GM18498 (cell line): ENCODE data around the gene MXRA7.
"Not testable (repeated sequence)": the region's sequence is repeated elsewhere in the genome, so short reads cannot be mapped to it uniquely, and the experiment has no call there.

Experiments used
- ATAC-seq: cut with Tn5 transposase; IDR thresholded peaks from one replicate; pipeline ENCODE4 v1.9.1; 2021; ENCODE audit warnings: mild to moderate bottlenecking, moderate library complexity; ENCODE audit not compliant: unreplicated experiment

Gene MXRA7

DNA sequence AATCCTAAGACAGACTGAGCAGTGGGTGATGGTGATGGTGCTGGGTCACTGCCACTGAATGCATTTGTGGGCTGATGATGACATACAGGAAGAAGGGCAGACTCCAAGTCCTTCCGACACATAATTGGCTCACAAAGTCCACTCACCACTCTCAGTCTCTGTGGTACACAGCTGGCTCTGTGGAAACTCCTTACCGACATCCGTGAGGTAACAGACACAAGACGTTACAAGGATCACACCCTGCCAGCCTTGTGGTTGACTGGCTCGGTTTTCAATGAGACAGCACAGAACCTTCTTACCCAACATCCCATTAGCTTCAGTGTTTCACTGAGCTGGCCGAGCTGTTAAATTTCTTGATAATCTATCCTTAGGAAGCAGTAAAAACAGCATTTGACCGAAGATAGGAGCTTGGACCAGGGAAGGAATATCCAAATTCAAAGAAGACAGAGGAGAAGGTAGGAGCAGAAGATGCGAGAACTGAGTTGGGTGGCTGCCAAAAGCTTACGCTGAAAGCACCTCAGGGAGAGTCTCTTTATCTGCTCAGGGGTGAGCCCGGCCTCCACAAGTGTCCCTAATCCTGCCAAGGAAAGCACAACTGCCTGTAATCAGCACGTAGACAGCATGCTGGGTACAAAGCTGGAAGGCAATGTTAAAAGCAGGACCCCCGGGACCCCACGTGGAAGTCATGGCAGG is 5.5 kb upstream of the MXRA7 start:
- no peak for ATAC-seq

- ATAC-seq, result no peak
These were observed 4.7 kb upstream of the MXRA7 start for GRCh38 chr17:76715496-76715830.

DNA sequence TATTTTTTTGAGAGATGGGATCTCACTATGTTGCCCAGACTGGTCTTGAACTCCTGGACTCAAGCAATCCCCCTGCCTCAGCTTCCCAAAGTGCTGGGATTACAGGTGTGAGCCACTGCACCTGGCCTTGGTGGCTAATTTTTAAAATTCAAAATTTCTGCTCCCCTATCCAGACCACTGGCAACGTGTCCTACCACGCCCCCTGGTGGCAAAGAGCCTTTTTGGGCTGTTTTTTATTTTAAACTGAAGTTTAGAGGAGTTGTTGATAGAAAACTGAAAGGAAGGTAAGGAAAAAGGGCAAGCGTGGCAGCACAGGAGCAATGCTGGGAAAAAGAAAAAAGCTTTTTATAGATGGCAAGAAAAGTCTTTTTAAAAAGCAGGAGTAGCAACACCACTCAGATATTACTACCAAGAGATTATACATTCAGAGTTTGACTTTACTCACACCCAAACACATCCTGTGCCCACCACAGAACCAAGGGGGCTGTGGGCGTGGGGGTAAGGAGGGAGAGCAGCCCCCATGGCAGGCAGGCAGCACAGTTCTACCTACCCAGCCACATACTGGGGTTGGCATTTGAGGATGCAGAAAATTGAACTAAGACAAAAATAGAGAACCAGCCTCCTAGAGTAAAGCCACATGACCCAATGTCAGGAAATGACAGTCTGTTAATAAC is 4.2 kb upstream of the MXRA7 start:
- no peak for ATAC-seq

DNA sequence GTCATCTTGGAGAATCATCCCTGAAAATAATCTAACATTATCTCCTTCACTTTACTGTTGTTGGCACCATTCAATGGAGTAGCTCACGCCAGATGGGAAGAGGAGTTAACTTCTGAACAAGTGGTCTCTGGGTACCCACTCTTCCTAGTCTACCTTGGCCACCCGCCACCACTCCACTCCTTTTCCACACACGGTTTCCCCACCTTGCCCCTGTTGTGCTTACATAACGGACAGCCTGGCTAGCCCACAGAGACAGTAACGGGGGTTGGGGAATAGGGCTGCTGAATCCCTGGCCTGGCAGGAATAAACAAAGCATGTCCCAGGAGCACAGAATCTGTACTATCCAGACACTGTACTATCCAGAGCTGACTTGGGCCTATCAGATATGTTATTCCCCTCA is 3.6 kb upstream of the MXRA7 start:
- ATAC-seq, result no peak

DNA sequence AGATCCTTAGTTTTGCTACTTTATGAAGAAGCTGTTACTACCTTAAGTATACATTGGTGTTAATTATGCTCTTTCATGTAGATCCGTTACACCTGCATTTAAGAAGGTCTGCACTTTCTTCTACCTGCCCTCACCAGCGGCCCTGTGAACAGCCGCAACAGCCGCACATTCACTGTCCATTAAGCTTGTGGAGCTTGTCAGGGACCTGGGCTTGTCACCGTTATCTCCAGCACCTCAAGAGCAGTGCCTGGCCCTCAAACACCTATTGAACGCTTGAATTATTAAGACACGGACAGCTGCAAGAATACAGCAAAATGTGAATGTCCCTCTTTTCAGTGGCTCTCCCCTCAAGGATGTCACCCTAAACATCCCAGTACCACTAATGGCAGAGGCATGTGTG is 3.0 kb upstream of the MXRA7 start:
- no peak for ATAC-seq

- not testable (repeated sequence) for ATAC-seq
These were observed 1.6 kb upstream of the MXRA7 start for GRCh38 chr17:76712321-76712720.

GRCh38 chr17:76709951-76710862 is 558 bp downstream of the MXRA7 start:
- peak; percentile 40 for ATAC-seq

- no peak for ATAC-seq
These were observed 1.5 kb downstream of the MXRA7 start for GRCh38 chr17:76709077-76709950.

DNA sequence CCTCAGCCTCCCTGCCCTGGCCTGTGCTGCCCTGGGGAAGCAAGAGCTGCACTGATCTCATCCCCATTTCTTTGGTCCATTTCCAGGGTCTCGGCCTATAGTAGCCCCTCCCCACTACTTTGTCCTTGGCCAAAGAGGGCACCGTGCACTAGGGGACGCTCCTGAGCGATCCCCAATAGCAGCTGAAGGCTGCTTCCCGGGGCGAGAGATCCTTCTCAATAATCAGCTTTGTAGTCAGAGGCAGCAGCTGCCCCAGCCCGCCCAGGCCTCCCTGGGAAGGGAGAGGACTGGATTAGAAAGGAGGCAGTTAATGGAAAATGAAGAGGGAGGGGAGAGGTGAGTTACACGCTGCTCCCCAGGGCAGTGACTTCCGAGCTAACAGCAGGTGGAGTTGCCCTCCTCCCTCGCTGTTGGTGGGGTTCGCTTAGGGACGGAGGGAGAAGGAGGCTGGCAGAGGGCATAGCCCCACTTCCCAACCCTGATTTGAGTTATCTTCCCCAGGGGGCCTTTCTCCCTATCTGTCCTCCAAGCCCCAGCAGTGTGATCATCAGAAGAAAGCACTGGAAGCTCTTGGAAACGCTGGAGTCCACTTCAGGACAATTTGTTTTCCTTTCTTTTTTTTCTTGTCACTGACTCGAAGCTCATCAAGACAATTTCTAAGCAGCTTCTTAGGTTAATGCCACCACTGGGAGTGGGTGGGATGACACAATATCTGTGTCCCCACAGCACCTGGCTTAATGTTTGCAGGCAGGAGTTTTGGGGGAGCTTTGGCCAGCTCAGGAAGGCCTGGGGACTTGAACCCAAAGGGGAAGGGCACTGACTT is 2.6 kb downstream of the MXRA7 start:
- ATAC-seq, result no peak

- ATAC-seq, result no peak
These were observed 3.9 kb downstream of the MXRA7 start for GRCh38 chr17:76706817-76707216.

- no peak for ATAC-seq
These were observed 6.0 kb downstream of the MXRA7 start for GRCh38 chr17:76704805-76705204.

GRCh38 chr17:76702941-76703637 is 7.7 kb downstream of the MXRA7 start:
- ATAC-seq, result no peak

DNA sequence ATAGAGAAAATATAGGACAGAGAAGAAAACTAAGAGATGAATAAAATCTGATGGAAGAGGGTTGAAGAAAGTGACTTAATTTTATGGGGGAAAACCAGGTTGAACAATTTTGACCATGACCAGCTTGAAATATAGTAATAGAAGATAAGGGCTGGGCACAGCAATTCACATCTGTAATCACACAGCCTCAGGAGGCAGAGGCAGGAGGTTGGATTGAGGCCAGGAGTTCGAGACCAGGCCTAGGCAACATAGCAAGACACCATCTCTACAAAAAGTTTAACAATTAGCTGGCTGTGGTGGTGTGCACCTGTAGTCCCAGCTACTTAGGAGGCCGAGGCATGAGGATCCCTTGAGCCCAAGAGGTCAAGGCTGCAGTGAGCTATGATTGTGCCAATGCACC is 8.7 kb downstream of the MXRA7 start:
- no peak for ATAC-seq

DNA sequence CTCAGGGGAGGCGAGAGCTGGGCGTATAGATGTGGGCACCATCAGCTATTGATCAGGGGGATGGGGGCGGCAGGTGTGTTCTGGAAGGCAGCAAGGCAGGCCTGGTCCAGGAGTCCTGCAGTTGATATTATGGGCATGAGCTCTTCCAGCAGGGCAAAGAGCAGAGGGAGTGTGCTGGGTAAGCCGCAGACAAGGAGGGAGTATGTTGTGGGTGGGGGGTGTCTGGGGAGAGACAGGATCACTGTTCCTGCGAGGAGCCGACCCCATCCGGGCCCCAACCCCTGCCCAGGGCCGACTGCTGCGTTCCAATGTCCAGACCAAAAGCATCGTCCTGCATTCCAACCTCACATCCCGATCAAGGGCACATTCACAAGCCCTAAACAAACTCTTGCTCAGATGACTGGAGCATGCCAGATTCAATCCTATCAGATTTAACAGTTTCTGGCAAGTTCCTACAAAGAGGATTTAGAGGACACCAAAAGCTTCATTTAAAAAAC is 9.2 kb downstream of the MXRA7 start:
- no peak for ATAC-seq

DNA sequence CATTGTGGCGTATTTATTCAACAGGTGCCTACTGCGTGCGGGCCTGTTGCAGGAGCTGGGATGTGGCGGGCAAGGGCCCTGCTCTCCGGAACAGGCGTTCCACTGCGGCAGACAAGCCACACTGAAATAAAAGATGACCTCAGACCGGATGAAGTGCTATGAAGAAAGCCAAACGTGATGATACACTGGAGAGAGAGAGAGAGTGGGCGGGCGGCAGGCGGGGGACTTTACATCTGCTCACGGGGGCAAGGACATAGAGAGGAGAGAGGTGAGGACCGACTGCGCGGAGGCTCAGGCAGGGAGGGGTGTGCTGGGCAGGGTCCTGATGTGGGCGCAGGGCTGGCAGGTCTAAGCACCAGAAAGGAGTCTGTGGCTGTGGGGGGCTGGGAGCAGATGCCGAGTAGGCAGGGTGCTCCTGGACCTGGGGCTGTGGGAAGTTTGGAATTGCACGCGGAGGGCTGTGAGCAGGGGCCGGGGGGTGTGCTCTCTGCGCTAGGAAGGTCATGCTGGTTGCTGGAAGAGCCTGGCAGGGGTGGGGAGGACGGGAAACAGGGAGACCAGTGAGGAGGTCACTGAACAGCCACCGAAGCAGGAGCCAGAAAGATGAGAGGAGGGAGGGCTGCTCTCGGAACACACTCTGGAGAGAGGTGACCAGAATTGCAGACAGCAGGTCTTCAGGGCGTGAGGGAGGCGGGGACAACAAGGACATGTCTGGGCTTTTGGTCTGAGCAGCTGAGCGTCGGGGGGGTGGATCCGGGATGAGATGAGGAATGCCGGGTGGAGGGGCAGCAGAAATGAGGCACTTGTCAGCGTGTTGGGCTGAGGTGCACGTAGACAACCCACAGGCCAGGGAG is 9.9 kb downstream of the MXRA7 start:
- no peak for ATAC-seq

- ATAC-seq, result no peak
These were observed 10.5 kb downstream of the MXRA7 start for GRCh38 chr17:76700270-76700616.

- not testable (repeated sequence) for ATAC-seq
These were observed 12.2 kb downstream of the MXRA7 start for GRCh38 chr17:76698466-76698977.
